GM12878 (cell line): ENCODE measurements around the gene TEN1. TPM values are rescaled to one million over a fixed set of nuclear protein-coding genes. Genes with fewer than 3 reads are reported as not detected.

Experiments
- ATAC-seq: fragments of 200-7000 bp; cut with Tn5 transposase; 3 replicates; pipeline ENCODE4 v1.9.1; 2020; ENCODE audit warnings: mild to moderate bottlenecking, moderate library complexity
- BruUV-seq: library from RNA; stranded (reverse); fragments of 400-500 nt; replicated peaks from 2 replicates; lab custom pipeline; 2021; lab: Mats Ljungman, UMichigan
- CTCF ChIA-PET: fragments of 300-600 bp; sonication (Branson Sonifier 250); formaldehyde crosslinking; extraction: SDS; loops from one replicate; lab custom pipeline; 2021; ENCODE audit warnings: inconsistent platforms; lab: Yijun Ruan, JAX
- POLR2A ChIA-PET: fragments of 350-600 bp; formaldehyde crosslinking; extraction: SDS; loops from one replicate; lab custom pipeline; 2021; ENCODE audit warnings: inconsistent platforms; lab: Charles Lee
- RAD21 ChIA-PET: fragments of 300-600 bp; sonication (Branson Sonifier 250); formaldehyde crosslinking; loops from one replicate; lab custom pipeline; 2023; ENCODE audit warnings: antibody characterized with exemption; ENCODE audit not compliant: unreplicated experiment; lab: Charles Lee
- SMC1A ChIA-PET: fragments of 300-600 bp; sonication (Branson Sonifier 250); formaldehyde crosslinking; loops from one replicate; lab custom pipeline; 2023; ENCODE audit not compliant: unreplicated experiment, uncharacterized antibody; lab: Charles Lee
- DNase-seq: peaks from one replicate; pipeline ENCODE4 v3.0.0-alpha.2; 2011; ENCODE audit warnings: low read depth, low spot score
- FAIRE-seq: peaks from 3 replicates; lab custom pipeline; 2011; peaks lifted over from hg19 to GRCh38; lab: Jason Lieb, UNC
- H2AFZ ChIP-seq: 2 replicates; pipeline ENCODE4 v1.6.0; 2011; ENCODE audit warnings: low read depth, low read length, control low read depth; ENCODE audit not compliant: control insufficient read depth
- H3K27ac ChIP-seq: 2 replicates; pipeline ENCODE4 v1.5.1; 2011; ENCODE audit warnings: control low read depth; ENCODE audit not compliant: control insufficient read depth, insufficient read depth
- H3K27me3 ChIP-seq, 2 experiments: replicated peaks in 1 of 2; 2 replicates each; pipeline versions ENCODE4 v1.6.0 to v1.6.1; 2011; ENCODE audit warnings: low read length in 1 of 2; ENCODE audit not compliant: control insufficient read depth in 2 of 2, insufficient read depth in 2 of 2
- H3K36me3 ChIP-seq, 2 experiments: 2 replicates each; pipeline ENCODE4 v1.5.1; 2011; ENCODE audit warnings: low read length in 1 of 2; ENCODE audit not compliant: control insufficient read depth in 2 of 2, insufficient read depth in 2 of 2
- H3K4me1 ChIP-seq: 2 replicates; pipeline ENCODE4 v1.6.1; 2011; ENCODE audit warnings: mild to moderate bottlenecking, low read length, moderate library complexity, mixed read lengths; ENCODE audit not compliant: control insufficient read depth, insufficient read depth
- H3K4me2 ChIP-seq: 2 replicates; pipeline ENCODE4 v1.6.0; 2011; ENCODE audit warnings: control low read depth; ENCODE audit not compliant: control insufficient read depth, insufficient read depth
- H3K4me3 ChIP-seq: fragments of 200-600 bp; sonication (generic); 2 replicates; pipeline ENCODE4 v1.5.1; 2016
- H3K79me2 ChIP-seq: 2 replicates; pipeline ENCODE4 v1.6.0; 2011; ENCODE audit warnings: low read length; ENCODE audit not compliant: control insufficient read depth, insufficient read depth
- H3K9ac ChIP-seq: 2 replicates; pipeline ENCODE4 v1.8.0; 2011; ENCODE audit warnings: low read length, control low read depth, mixed read lengths; ENCODE audit not compliant: control insufficient read depth, insufficient read depth
- H3K9me3 ChIP-seq: replicated peaks from 3 replicates; pipeline ENCODE4 v1.5.1; 2011; ENCODE audit warnings: mild to moderate bottlenecking, low read length; ENCODE audit not compliant: control insufficient read depth, insufficient read depth
- H4K20me1 ChIP-seq: 2 replicates; pipeline ENCODE4 v1.6.0; 2011; ENCODE audit not compliant: control insufficient read depth, insufficient read depth
- ASH2L ChIP-seq: fragments of 300-600, 200-600 bp; sonication (generic); IDR thresholded peaks from 2 replicates; pipeline ENCODE4 v1.6.1; 2017; ENCODE audit warnings: low read depth, mild to moderate bottlenecking, borderline replicate concordance
- BCL3 ChIP-seq: IDR thresholded peaks from 2 replicates; pipeline ENCODE4 v1.6.1; 2011; ENCODE audit warnings: borderline replicate concordance, low read depth, mild to moderate bottlenecking, moderate library complexity, low read length; ENCODE audit not compliant: insufficient read depth, poor library complexity, severe bottlenecking
- BHLHE40 ChIP-seq, 2 experiments: fragments of 450-650 bp in 1 of 2; IDR thresholded peaks; 2 replicates each; pipeline ENCODE4 v1.6.1; 2011 to 2017; ENCODE audit warnings: low read depth in 2 of 2, borderline replicate concordance in 1 of 2, improper control_type of control experiment in 1 of 2, low read length in 1 of 2, mild to moderate bottlenecking in 1 of 2
- CBX5 ChIP-seq: sonication (generic); IDR thresholded peaks from 2 replicates; pipeline ENCODE4 v1.6.1; 2016; ENCODE audit warnings: low read depth, moderate library complexity, mild to moderate bottlenecking, inconsistent platforms
- CHD1 ChIP-seq: IDR thresholded peaks from 2 replicates; pipeline ENCODE4 v1.6.1; 2012; ENCODE audit warnings: low read depth, low read length, improper control_type of control experiment
- CREB1 ChIP-seq: IDR thresholded peaks from 2 replicates; pipeline ENCODE4 v1.6.1; 2012; ENCODE audit warnings: low read depth, mild to moderate bottlenecking, inconsistent platforms
- GABPA ChIP-seq: IDR thresholded peaks from 2 replicates; pipeline ENCODE4 v1.6.1; 2014; ENCODE audit warnings: antibody characterized with exemption, low read depth, mild to moderate bottlenecking, inconsistent platforms
- GATAD2B ChIP-seq: fragments of 450-650 bp; conservative IDR thresholded peaks from 2 replicates; pipeline ENCODE4 v1.6.1; 2017; ENCODE audit warnings: low read depth, mild to moderate bottlenecking, moderate library complexity
- SMAD5 ChIP-seq: IDR thresholded peaks from 2 replicates; pipeline ENCODE4 v1.6.1; 2016; ENCODE audit warnings: antibody characterized with exemption, low read depth
- SREBF1 ChIP-seq: IDR thresholded peaks from 2 replicates; pipeline ENCODE4 v1.6.1; 2012; ENCODE audit warnings: mild to moderate bottlenecking, low read length
- STAT1 ChIP-seq: fragments of 450-650 bp; conservative IDR thresholded peaks from 2 replicates; pipeline ENCODE4 v1.6.1; 2014; ENCODE audit warnings: antibody characterized with exemption, mild to moderate bottlenecking
- TCF12 ChIP-seq: IDR thresholded peaks from 2 replicates; pipeline ENCODE4 v1.6.1; 2011; ENCODE audit warnings: low read depth, mild to moderate bottlenecking, low read length
- ZBTB33 ChIP-seq: fragments of 450-650 bp; IDR thresholded peaks from 2 replicates; pipeline ENCODE4 v1.6.1; 2017; ENCODE audit warnings: mild to moderate bottlenecking
- ZNF217 ChIP-seq: fragments of 450-650 bp; IDR thresholded peaks from 2 replicates; pipeline ENCODE4 v1.6.1; 2017; ENCODE audit warnings: antibody characterized with exemption, mild to moderate bottlenecking
- ZSCAN29 ChIP-seq: fragments of 450-650 bp; IDR thresholded peaks from 2 replicates; pipeline ENCODE4 v1.6.1; 2017; ENCODE audit warnings: mild to moderate bottlenecking, moderate library complexity
- WGBS: methylation state at CpG from one replicate; pipeline ENCODE4 v1.1.6; 2016; ENCODE audit warnings: low lambda C conversion rate; ENCODE audit not compliant: insufficient replicate concordance, insufficient coverage; ENCODE audit errors: missing lambda C conversion rate; 5-methylcytosine and 5-hydroxymethylcytosine counted together
- in situ Hi-C: fragments of 300-500 bp; cut with MboI; formaldehyde crosslinking; loops from 9 replicates; pipeline ENCODE4 v1.14.3; 2018; ENCODE audit warnings: mixed read lengths
- intact Hi-C: fragments of 100-400 bp; cut with micrococcal nuclease; formaldehyde crosslinking; loops from one replicate; pipeline ENCODE4 v1.14.2; 2022; ENCODE audit not compliant: unreplicated experiment
- polyA plus RNA-seq, 11 experiments: library from polyadenylated mRNA; depleted of rRNA in 4 of 11; unstranded in 6 of 11; stranded (reverse) in 5 of 11; fragments of >200 nt; fragmentation: Nextera tagmentation in 4 of 11; fragmentation: Illumina TruSeq in 1 of 11; extraction: Ambion mirVana in 4 of 11; extraction: Trizol in 1 of 11; gene quantifications; 1 replicate in 1 of 11; 2 replicates in 10 of 11; pipeline versions ENCODE4 v1.2.1 to v1.2.3, GENCODE V29; 2011 to 2016; ENCODE audit warnings: inconsistent platforms in 2 of 11, missing spikeins in 2 of 11, low read depth in 1 of 11
- total RNA-seq, 4 experiments: library from RNA; depleted of rRNA in 3 of 4; stranded (reverse); fragments of >200 nt in 3 of 4; fragmentation: Illumina TruSeq in 1 of 4; extraction: Trizol in 1 of 4; gene quantifications; 2 replicates each; pipeline versions ENCODE4 v1.2.1 to v1.2.3, GENCODE V29; 2013 to 2021
- TF ChIP-seq, protein P1 (sequence below): fragments of 450-650 bp; IDR thresholded peaks from 2 replicates; pipeline ENCODE4 v1.6.1; 2017; ENCODE audit warnings: borderline replicate concordance
- TF ChIP-seq, protein P2 (sequence below): fragments of 150-350 bp; IDR thresholded peaks from 2 replicates; pipeline ENCODE4 v1.6.1; 2016; ENCODE audit warnings: low read depth, low read length

TEN1 gene
- total and polyA plus RNA-seq, 10 of the 15 experiments (the other 5 are each of a cell fraction or from before 2014, with no cell fraction given) = 1.1 to 33.1 (median 17.4) TPM

GRCh38 chr17:76025294-76025693 lies 46.3 kb downstream of the TEN1 start (continued):
- TF ChIP-seq TCF12 (no peak), ZBTB33 (no peak), ZSCAN29 (no peak), ZNF217 (no peak), SREBF1 (no peak)

DNA sequence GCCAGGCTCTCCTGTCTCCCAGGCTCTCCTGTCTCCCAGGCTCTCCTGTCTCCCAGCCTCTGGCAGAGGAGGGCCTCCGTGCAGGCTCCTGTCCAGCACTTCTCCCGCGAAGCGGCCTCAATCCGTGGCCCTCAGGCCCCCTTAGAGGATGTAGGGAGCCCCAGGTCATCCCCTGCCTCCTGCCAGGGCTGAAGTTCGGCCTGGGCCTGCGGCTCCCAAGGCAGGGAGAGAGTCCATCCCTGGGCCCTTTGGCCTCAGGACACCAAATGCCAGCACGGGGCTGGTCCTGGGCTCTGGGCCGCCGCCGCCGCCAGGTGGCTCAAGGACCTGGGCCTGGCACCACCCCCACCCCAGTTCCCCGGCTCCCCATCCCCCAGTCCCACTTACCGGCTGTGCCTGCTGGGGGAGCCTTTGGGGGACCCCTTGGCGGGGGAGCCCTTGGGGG lies 47.7 kb downstream of the TEN1 start:
- intact Hi-C loops = no loop called here
- Histone ChIP-seq H3K4me3 (no peak overlapping the region), H3K27me3 (no peaks in the 10 kb centered on the region), H3K9ac (no peak overlapping the region), H3K36me3 (no peaks in the 10 kb centered on the region), H3K79me2 (no peaks in the 10 kb centered on the region), H3K4me2 (no peak overlapping the region), H3K27ac (no peak overlapping the region), H4K20me1 (no peaks in the 10 kb centered on the region), H3K9me3 (no peaks in the 10 kb centered on the region), H3K4me1 (no peaks in the 10 kb centered on the region), H2AFZ (no peak overlapping the region)
- ChIA-PET CTCF (no interaction called here), RAD21 (no interaction called here), SMC1A (no interaction called here), POLR2A (no interaction called here)
- ATAC-seq = no peak
- DNase-seq = no peak
- BruUV-seq = no TSS peak
- FAIRE-seq = no peak
- WGBS = 56% methylated on average over 15 of the region's 15 CpGs
- in situ Hi-C loops = no loop called here
- TF ChIP-seq STAT1 (no peak), CBX5 (no peak), BHLHE40 (IDR thresholded peaks at IDR 0.05; ENCODE audit: borderline replicate concordance in 1 of 2, low read depth in 2 of 2, low read length in 1 of 2) (no peak), GATAD2B (no peak), ASH2L (no peak), BCL3 (no peak), CHD1 (no peak), CREB1 (no peak), SMAD5 (no peak), GABPA (no peak)
- TF ChIP-seq, protein P1, sequence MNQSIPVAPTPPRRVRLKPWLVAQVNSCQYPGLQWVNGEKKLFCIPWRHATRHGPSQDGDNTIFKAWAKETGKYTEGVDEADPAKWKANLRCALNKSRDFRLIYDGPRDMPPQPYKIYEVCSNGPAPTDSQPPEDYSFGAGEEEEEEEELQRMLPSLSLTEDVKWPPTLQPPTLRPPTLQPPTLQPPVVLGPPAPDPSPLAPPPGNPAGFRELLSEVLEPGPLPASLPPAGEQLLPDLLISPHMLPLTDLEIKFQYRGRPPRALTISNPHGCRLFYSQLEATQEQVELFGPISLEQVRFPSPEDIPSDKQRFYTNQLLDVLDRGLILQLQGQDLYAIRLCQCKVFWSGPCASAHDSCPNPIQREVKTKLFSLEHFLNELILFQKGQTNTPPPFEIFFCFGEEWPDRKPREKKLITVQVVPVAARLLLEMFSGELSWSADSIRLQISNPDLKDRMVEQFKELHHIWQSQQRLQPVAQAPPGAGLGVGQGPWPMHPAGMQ = no peak
- TF ChIP-seq, protein P2, sequence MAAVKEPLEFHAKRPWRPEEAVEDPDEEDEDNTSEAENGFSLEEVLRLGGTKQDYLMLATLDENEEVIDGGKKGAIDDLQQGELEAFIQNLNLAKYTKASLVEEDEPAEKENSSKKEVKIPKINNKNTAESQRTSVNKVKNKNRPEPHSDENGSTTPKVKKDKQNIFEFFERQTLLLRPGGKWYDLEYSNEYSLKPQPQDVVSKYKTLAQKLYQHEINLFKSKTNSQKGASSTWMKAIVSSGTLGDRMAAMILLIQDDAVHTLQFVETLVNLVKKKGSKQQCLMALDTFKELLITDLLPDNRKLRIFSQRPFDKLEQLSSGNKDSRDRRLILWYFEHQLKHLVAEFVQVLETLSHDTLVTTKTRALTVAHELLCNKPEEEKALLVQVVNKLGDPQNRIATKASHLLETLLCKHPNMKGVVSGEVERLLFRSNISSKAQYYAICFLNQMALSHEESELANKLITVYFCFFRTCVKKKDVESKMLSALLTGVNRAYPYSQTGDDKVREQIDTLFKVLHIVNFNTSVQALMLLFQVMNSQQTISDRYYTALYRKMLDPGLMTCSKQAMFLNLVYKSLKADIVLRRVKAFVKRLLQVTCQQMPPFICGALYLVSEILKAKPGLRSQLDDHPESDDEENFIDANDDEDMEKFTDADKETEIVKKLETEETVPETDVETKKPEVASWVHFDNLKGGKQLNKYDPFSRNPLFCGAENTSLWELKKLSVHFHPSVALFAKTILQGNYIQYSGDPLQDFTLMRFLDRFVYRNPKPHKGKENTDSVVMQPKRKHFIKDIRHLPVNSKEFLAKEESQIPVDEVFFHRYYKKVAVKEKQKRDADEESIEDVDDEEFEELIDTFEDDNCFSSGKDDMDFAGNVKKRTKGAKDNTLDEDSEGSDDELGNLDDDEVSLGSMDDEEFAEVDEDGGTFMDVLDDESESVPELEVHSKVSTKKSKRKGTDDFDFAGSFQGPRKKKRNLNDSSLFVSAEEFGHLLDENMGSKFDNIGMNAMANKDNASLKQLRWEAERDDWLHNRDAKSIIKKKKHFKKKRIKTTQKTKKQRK = no peak
